Fibroblast of pulmonary artery (primary cell): ENCODE measurements around the gene TFEC.

Experiments
- DNase-seq: peaks from one replicate; pipeline ENCODE4 v3.0.0-alpha.2; 2010; ENCODE audit warnings: low read depth
- H3K4me3 ChIP-seq: replicated peaks from 2 replicates; pipeline ENCODE4 v1.5.1; 2011; ENCODE audit warnings: low read depth, mild to moderate bottlenecking, control low read depth, low read length, moderate library complexity
- TF ChIP-seq, protein P1 (sequence below): IDR thresholded peaks from 2 replicates; pipeline ENCODE4 v1.5.1; 2011; ENCODE audit warnings: mild to moderate bottlenecking, control low read depth, low read length, inconsistent platforms; ENCODE audit errors: missing control alignments

The TFEC gene

DNA sequence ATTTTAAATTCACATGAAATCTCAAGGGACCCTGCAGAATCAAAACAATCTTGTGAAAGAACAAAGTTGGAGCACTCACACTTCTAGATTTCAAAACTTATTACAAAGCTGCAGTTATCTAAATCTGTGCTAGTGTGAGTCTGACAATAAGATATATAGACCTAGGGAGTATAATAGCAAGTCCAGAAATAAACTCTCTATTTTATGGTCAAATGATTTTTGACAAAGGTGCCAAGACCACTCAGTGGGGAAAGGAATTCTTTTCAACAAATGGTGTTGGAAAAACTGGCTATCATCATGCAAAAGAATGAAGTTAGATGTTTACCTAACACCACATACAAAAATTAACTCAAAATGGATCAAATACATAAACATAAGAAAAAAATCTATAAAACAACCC, 68.2 kb downstream of the TFEC start:
- DNase-seq = no peak
- H3K4me3 ChIP-seq = no peak overlapping the region
- TF ChIP-seq, protein P1, sequence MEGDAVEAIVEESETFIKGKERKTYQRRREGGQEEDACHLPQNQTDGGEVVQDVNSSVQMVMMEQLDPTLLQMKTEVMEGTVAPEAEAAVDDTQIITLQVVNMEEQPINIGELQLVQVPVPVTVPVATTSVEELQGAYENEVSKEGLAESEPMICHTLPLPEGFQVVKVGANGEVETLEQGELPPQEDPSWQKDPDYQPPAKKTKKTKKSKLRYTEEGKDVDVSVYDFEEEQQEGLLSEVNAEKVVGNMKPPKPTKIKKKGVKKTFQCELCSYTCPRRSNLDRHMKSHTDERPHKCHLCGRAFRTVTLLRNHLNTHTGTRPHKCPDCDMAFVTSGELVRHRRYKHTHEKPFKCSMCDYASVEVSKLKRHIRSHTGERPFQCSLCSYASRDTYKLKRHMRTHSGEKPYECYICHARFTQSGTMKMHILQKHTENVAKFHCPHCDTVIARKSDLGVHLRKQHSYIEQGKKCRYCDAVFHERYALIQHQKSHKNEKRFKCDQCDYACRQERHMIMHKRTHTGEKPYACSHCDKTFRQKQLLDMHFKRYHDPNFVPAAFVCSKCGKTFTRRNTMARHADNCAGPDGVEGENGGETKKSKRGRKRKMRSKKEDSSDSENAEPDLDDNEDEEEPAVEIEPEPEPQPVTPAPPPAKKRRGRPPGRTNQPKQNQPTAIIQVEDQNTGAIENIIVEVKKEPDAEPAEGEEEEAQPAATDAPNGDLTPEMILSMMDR = no peak

DNA sequence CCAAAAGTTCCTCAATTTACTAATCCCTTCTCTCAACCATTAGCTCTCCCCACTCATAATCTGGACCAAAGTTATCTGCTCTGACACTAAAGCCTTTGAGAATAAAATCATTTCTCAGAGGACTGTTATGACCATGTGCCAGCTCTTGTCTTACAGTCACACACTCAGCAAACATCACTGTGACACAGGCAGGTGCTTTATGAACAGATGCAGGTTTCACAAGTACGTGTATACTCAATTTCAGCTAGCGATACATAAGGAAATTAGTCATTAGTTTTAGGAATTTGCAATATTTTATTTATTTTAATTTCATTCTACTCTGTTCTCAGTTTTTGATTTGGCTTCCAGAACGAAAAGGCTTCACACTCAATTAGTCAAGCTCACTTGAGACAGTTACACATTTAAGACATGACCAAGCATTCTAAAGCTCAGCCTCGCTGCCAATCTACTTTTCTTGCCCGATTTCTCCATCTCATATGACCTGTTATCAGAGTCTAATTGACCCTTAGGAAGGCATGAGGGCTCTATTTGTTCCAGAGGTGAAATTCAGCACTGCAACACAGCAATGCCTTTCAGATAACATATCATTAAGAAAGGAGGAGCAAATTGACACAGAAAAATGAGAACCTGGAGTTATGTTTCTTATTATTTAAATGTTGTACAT, 76.8 kb downstream of the TFEC start:
- DNase-seq = no peak
- H3K4me3 ChIP-seq = no peak overlapping the region
- TF ChIP-seq, protein P1 = no peak

DNA sequence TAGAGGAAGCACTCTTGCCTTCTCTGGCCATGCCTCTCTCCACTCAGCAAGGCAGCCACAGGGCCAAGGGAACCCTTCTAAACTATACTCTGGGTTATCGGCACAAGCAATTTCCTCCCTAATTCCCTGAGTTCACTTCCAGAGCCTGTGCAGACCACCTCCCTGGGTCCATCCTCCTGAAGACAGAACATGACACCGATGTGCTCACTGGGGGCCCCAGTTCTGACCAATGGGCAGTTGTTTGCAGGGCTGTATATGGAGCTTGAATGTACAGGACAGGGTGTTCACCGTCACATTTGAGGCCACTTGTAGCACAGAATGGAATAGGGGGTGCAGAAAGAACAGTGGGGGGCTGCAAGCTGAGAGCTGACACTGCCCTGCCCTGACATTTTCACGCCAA, 77.7 kb downstream of the TFEC start:
- H3K4me3 ChIP-seq = no peak overlapping the region
- TF ChIP-seq, protein P1 = no peak
- no peak for DNase-seq

DNA sequence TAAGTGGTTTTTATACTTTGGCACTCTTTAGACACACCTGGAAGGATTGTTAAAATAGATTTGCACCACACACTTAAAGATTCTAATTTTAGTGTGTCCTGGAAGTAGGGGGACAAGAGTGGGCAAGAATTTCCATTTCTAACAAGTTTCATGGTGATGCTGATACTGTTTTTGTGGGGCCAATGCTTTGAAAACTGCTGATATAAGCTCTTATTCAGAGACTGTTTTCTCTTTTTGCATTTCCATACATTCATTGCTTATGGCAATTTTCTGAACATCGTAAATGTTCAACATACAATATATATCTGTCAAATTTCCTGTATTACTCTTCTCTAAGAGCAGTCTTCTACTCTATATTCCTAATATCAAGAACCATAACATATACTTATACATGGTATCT, 79.0 kb downstream of the TFEC start:
- H3K4me3 ChIP-seq = no peak overlapping the region
- TF ChIP-seq, protein P1 = no peak
- no peak for DNase-seq

DNA sequence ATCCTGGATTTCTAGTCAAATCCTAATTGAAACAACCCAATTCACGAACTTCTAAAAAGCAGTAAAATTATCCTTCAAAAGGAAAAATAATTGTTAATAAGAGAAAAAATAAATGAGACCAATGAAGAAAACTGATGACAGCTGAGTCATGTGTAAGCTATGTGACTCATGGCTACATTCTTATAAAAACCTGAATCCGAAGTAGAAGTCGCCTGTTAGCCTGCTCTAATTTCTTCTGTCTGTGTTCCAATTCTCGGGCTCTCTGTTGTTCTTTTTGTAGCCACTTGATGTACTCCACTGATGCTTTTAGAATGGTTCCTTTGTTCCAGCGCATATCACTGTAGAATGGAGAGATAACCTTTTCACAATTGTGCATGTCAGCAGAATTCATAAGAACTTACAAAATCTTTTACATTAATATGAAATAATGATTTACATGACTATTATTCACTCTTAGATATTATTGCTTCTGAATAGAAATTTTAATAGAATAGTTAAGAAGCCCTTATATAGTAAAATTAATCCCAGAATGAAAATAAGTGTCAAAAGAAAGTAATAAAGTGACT, 88.8 kb downstream of the TFEC start:
- DNase-seq = peak; percentile 60
- no peak overlapping the region for H3K4me3 ChIP-seq
- TF ChIP-seq, protein P1 = no peak

DNA sequence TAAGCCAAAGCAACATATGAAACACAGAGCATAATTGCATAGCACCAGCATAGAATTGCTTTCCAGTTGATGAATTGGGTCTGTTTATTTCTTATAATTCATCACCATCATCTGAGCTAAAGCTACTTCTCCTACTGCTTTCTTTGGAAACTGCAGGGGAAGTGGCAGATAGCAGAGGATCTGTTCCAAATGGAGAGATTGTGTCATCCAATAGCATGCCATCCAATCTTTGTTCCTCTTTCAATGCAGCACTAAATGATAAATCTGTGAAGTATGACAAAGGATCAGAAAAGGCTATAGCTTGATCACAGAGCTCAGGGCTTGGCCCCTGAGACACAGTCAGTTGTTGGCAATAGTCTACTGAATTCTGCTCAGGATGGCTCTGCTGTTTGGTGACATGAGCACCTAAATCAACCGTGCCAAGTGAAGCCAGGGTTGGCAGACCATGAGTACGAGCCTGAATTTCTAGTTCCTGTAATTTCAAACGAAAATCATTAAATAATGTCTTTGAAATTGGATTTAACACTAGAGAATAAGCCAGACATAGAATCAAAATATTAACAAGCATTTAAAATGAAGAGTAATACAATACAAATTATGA, 90.0 kb downstream of the TFEC start:
- H3K4me3 ChIP-seq = no peak overlapping the region
- DNase-seq = no peak
- TF ChIP-seq, protein P1 = no peak
